ENCODE results near the gene LCTL. TPM values are rescaled to one million over a fixed set of nuclear protein-coding genes. Genes with fewer than 3 reads are reported as not detected.

Gene LCTL
- polyA plus RNA-seq, 1 of the 3 experiments (the other 2 are of a cell fraction): 1.9 TPM

GRCh38 chr15:66601521-66601920 is 35.7 kb upstream of the LCTL start:
- H3K79me2 ChIP-seq (ENCODE audit: insufficient read depth): no peaks in the 10 kb centered on the region
- H3K27ac ChIP-seq (ENCODE audit: low read depth in 2 of 2, low read length in 1 of 2): no peak overlapping the region
- H3F3A ChIP-seq (replicated peaks; ENCODE audit: insufficient read depth): peaks cover under 1% of the 10 kb centered on the region
- no peaks in the 10 kb centered on the region for H3K27me3 ChIP-seq (ENCODE audit: insufficient read depth)
- ChIA-PET CTCF (interaction anchor here (1.3 to 5.2 kb wide), 2 partner anchors 249 to 303 kb away, joined by 3 to 84 read pairs; no protein-coding TSS in a partner anchor), POLR2A (no interaction called here)
- no peaks in the 10 kb centered on the region for H3K9me3 ChIP-seq
- no peak overlapping the region for H3K4me2 ChIP-seq
- no peaks in the 10 kb centered on the region for H4K20me1 ChIP-seq (ENCODE audit: insufficient read depth)
- H3K4me1 ChIP-seq (ENCODE audit: control insufficient read depth in 1 of 2, insufficient read depth in 2 of 2, low read depth in 1 of 2, low read length in 1 of 2): no peaks in the 10 kb centered on the region; a peak in 1 of 4 replicates
- no peak overlapping the region for H3K9ac ChIP-seq
- no peak for TF ChIP-seq MXI1 (IDR thresholded peaks at IDR 0.05; ENCODE audit: low read depth, low read length)
- TF ChIP-seq TEAD4 (IDR thresholded peaks at IDR 0.05; ENCODE audit: borderline replicate concordance, insufficient read depth): no peak
- no peak for TF ChIP-seq TCF12 (IDR thresholded peaks at IDR 0.05)
- TF ChIP-seq PBX3 (IDR thresholded peaks at IDR 0.05): no peak
- no peak for TF ChIP-seq ZBTB33 (IDR thresholded peaks at IDR 0.05; ENCODE audit: borderline replicate concordance, low read depth)
- TF ChIP-seq NFIC (IDR thresholded peaks at IDR 0.05; ENCODE audit: borderline replicate concordance): no peak
- no peak for TF ChIP-seq RFX5 (IDR thresholded peaks at IDR 0.05; ENCODE audit: low read length)
- TF ChIP-seq EZH2phosphoT487 (IDR thresholded peaks at IDR 0.05; ENCODE audit: borderline replicate concordance, low read depth): no peak
- no peak for TF ChIP-seq USF1 (IDR thresholded peaks at IDR 0.05; ENCODE audit: borderline replicate concordance, low read depth)
- no peak for TF ChIP-seq FOXM1 (IDR thresholded peaks at IDR 0.05; ENCODE audit: low read depth)
- TF ChIP-seq GABPA (IDR thresholded peaks at IDR 0.05; ENCODE audit: low read depth): no peak
- TF ChIP-seq USF2 (IDR thresholded peaks at IDR 0.05; ENCODE audit: borderline replicate concordance, low read depth, low read length): no peak
- TF ChIP-seq RCOR1 (IDR thresholded peaks at IDR 0.05; ENCODE audit: low read length): no peak
- no peak for TF ChIP-seq FOXJ3 (CRISPR knock-in tag; IDR thresholded peaks at IDR 0.05)
- no peak for TF ChIP-seq SIN3A (IDR thresholded peaks at IDR 0.05; ENCODE audit: borderline replicate concordance, low read depth, low read length)
- no peaks in the 10 kb centered on the region for H3K9me2 ChIP-seq
- H3K4me3 ChIP-seq (ENCODE audit: low read depth in 2 of 2, low read length in 1 of 2): no peak overlapping the region
- H3K36me3 ChIP-seq (replicated peaks in 1 of 2; ENCODE audit: control insufficient read depth in 1 of 2, insufficient read depth in 2 of 2, low read length in 1 of 2): no peaks in the 10 kb centered on the region
- no peak for DNase-seq
- WGBS (ENCODE audit: low lambda C conversion rate): 77% methylated on average over 2 of the region's 2 CpGs
- no peak overlapping the region for H2AFZ ChIP-seq (ENCODE audit: low read depth)
